K562 (cell line): ENCODE results near the gene TMEM114.

Experiments
- BCLAF1 ChIP-seq, 2 experiments: fragments of 450-650 bp in 1 of 2; IDR thresholded peaks; 2 replicates each; pipeline ENCODE4 v1.6.1; 2011 to 2017; ENCODE audit warnings: low read depth in 2 of 2, antibody characterized with exemption in 1 of 2, borderline replicate concordance in 1 of 2, low read length in 1 of 2, mild to moderate bottlenecking in 1 of 2, mixed read lengths in 1 of 2; ENCODE audit not compliant: control insufficient read depth in 1 of 2
- U2AF2 ChIP-seq: fragments of 200-400 bp; formaldehyde crosslinking; optimal IDR thresholded peaks from 2 replicates; pipeline ENCODE3; 2017; ENCODE audit warnings: low read depth, mild to moderate bottlenecking, low read length
- YY1 ChIP-seq, 3 experiments: IDR thresholded peaks; 2 replicates each; pipeline ENCODE4 v1.6.1; 2011; ENCODE audit warnings: low read length in 2 of 3, mild to moderate bottlenecking in 2 of 3, moderate library complexity in 2 of 3, borderline replicate concordance in 1 of 3, control low read depth in 1 of 3, low read depth in 1 of 3; ENCODE audit not compliant: insufficient read depth in 3 of 3, insufficient replicate concordance in 2 of 3, control insufficient read depth in 1 of 3, insufficient read length in 1 of 3; ENCODE audit errors: extremely low read depth in 1 of 3
- TF ChIP-seq, protein P1 (sequence below): fragments of 450-650 bp; IDR thresholded peaks from 2 replicates; pipeline ENCODE4 v1.7.1; 2018; ENCODE audit warnings: mild to moderate bottlenecking, low read depth; ENCODE audit not compliant: partially characterized antibody

DNA sequence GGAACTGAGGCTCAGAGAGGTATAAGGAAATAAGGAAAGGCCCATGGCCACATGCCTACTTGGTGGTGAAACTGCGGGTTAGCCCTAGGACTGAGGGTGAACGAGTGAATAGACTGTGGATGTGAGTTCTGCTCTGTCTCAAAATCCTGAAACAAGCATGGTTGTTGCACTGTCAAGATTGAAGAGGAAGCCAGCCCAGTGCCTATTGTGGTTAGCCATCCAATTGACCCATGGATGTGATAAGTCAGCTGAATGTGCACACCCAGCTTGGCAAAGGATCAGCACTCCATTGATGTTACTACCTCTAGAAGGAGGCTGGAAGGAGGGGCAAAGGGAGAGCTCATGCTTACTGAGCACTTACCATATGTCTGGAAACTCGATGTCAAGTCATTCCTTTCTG is 4.5 kb downstream of the TMEM114 start:
- TF ChIP-seq U2AF2 (no peak), YY1 (IDR thresholded peaks at IDR 0.05; ENCODE audit: borderline replicate concordance in 1 of 3, control insufficient read depth in 1 of 3, extremely low read depth in 1 of 3, insufficient read depth in 3 of 3, insufficient read length in 1 of 3, insufficient replicate concordance in 2 of 3, low read depth in 1 of 3, low read length in 2 of 3) (no peak), BCLAF1 (IDR thresholded peaks at IDR 0.05; ENCODE audit: borderline replicate concordance in 1 of 2, control insufficient read depth in 1 of 2, low read depth in 2 of 2, low read length in 1 of 2) (no peak)
- TF ChIP-seq, protein P1, sequence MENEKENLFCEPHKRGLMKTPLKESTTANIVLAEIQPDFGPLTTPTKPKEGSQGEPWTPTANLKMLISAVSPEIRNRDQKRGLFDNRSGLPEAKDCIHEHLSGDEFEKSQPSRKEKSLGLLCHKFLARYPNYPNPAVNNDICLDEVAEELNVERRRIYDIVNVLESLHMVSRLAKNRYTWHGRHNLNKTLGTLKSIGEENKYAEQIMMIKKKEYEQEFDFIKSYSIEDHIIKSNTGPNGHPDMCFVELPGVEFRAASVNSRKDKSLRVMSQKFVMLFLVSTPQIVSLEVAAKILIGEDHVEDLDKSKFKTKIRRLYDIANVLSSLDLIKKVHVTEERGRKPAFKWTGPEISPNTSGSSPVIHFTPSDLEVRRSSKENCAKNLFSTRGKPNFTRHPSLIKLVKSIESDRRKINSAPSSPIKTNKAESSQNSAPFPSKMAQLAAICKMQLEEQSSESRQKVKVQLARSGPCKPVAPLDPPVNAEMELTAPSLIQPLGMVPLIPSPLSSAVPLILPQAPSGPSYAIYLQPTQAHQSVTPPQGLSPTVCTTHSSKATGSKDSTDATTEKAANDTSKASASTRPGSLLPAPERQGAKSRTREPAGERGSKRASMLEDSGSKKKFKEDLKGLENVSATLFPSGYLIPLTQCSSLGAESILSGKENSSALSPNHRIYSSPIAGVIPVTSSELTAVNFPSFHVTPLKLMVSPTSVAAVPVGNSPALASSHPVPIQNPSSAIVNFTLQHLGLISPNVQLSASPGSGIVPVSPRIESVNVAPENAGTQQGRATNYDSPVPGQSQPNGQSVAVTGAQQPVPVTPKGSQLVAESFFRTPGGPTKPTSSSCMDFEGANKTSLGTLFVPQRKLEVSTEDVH: no peak
